T-cell (primary cell): Measurements from ENCODE around the gene CIROP. TPM values are rescaled to one million over a fixed set of nuclear protein-coding genes. Genes with fewer than 3 reads are reported as not detected.

Source experiments
- ATAC-seq, 4 experiments: fragments of 200-7000 bp in 3 of 4; fragments of 150-1000 bp in 1 of 4; cut with Tn5 transposase; replicated peaks in 1 of 4; 1 replicate in 3 of 4; 2 replicates in 1 of 4; pipeline ENCODE4 v1.10.0; 2021; ENCODE audit warnings: moderate library complexity in 3 of 4, mild to moderate bottlenecking in 2 of 4, moderate number of reproducible peaks in 1 of 4
- CTCF ChIA-PET, 2 donors: fragments of 300-600 bp; sonication (Branson Sonifier 250); formaldehyde crosslinking; loops; one replicate each; lab custom pipeline; 2022; ENCODE audit warnings: antibody characterized with exemption in 2 of 2; lab: Charles Lee
- POLR2A ChIA-PET, 2 donors: fragments of 300-600 bp; sonication (Branson Sonifier 250); formaldehyde crosslinking; loops; one replicate each; lab custom pipeline; 2022; ENCODE audit warnings: antibody characterized with exemption in 2 of 2; lab: Charles Lee
- DNase-seq, 35 experiments: peaks; one replicate each; pipeline versions ENCODE4 v3.0.0 to v3.0.0-alpha.2; 2013 to 2023
- H3K27ac ChIP-seq: one replicate; pipeline ENCODE4 v1.5.1; 2013; ENCODE audit warnings: low read length
- H3K27me3 ChIP-seq, 2 experiments: replicated peaks in 1 of 2; 1 replicate in 1 of 2; 2 replicates in 1 of 2; pipeline versions ENCODE4 v1.6.1 to v1.7.0; 2013; ENCODE audit warnings: low read length in 1 of 2, mixed read lengths in 1 of 2; ENCODE audit not compliant: control insufficient read depth in 2 of 2, insufficient read depth in 2 of 2; ENCODE audit errors: extremely low read depth in 1 of 2
- H3K36me3 ChIP-seq, 2 donors: 1 replicate in 1 of 2; 2 replicates in 1 of 2; pipeline versions ENCODE4 v1.6.1 to v1.7.0; 2013; ENCODE audit warnings: low read length in 1 of 2; ENCODE audit not compliant: control insufficient read depth in 2 of 2, insufficient read depth in 1 of 2; ENCODE audit errors: extremely low read depth in 1 of 2
- H3K4me1 ChIP-seq, 2 experiments: 1 replicate in 1 of 2; 2 replicates in 1 of 2; pipeline versions ENCODE4 v1.6.1 to v1.7.0; 2013; ENCODE audit warnings: low read length in 2 of 2, mixed read lengths in 1 of 2; ENCODE audit not compliant: insufficient read depth in 2 of 2, control insufficient read depth in 1 of 2; ENCODE audit errors: extremely low read depth in 1 of 2
- H3K4me3 ChIP-seq, 2 donors: 1 replicate in 1 of 2; 2 replicates in 1 of 2; pipeline versions ENCODE4 v1.5.1 to v1.7.0; 2013; ENCODE audit warnings: mild to moderate bottlenecking in 2 of 2, low read length in 1 of 2, moderate library complexity in 1 of 2; ENCODE audit not compliant: control insufficient read depth in 1 of 2; ENCODE audit errors: extremely low read depth in 1 of 2
- H3K9me3 ChIP-seq: 2 replicates; pipeline ENCODE4 v1.7.0; 2013
- H3K27ac Mint-ChIP-seq, 2 donors: one replicate each; pipeline ENCODE4 v1.8.0; 2020 to 2021; ENCODE audit warnings: mild to moderate bottlenecking in 2 of 2, mixed read lengths in 2 of 2
- H3K27me3 Mint-ChIP-seq, 2 donors: one replicate each; pipeline ENCODE4 v1.8.0; 2021 to 2022; ENCODE audit warnings: mixed read lengths in 2 of 2
- H3K36me3 Mint-ChIP-seq: one replicate; pipeline ENCODE4 v1.8.0; 2021; ENCODE audit warnings: mixed read lengths
- H3K4me1 Mint-ChIP-seq, 3 donors: one replicate each; pipeline ENCODE4 v1.8.0; 2020 to 2022; ENCODE audit warnings: mixed read lengths in 3 of 3, mild to moderate bottlenecking in 1 of 3
- H3K4me3 Mint-ChIP-seq, 3 donors: one replicate each; pipeline ENCODE4 v1.8.0; 2020 to 2022; ENCODE audit warnings: mild to moderate bottlenecking in 3 of 3, mixed read lengths in 3 of 3, moderate library complexity in 3 of 3
- H3K9me3 Mint-ChIP-seq, 3 donors: one replicate each; pipeline ENCODE4 v1.8.0; 2020 to 2022; ENCODE audit warnings: mixed read lengths in 3 of 3
- WGBS: methylation state at CpG from one replicate; pipeline ENCODE4 v1.1.5; 2013; ENCODE audit warnings: missing lambda C conversion rate; ENCODE audit not compliant: insufficient coverage; 5-methylcytosine and 5-hydroxymethylcytosine counted together
- total RNA-seq, 35 experiments: library from RNA in 6 of 35; stranded (reverse) in 6 of 35; fragments of 120-200 nt in 1 of 35; gene quantifications; one replicate each; pipeline versions ENCODE4 v1.2.1 to v1.2.4 and lab custom pipeline; 2013 to 2026

The CIROP gene
- total RNA-seq, 5 donors from 2014 or later (not counting 1 experiment from before 2014, with no cell fraction given) = not detected

DNA sequence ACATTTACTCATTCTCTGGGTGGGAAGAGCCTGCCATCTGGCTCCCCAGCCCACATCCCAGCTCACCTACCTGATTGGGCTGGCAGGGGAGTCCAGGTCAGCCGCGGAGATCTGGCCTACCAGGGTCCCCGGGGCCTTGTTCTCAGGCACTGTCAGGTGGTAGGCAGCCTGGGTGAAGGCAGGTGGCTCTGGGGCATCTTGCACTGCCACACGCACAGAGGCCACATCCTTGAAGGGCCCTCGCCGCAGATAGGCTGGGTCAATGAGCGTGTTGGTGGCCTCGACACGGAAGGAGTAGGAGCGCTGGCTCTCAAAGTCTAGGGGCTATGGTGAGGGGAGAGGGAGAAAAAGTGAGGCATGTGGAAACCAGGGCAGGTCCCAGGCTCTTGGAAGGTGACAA lies 51.4 kb downstream of the CIROP start:
- Mint-ChIP-seq H3K36me3 (no peaks in the 10 kb centered on the region), H3K4me3 (no peak overlapping the region), H3K27me3 (no peaks in the 10 kb centered on the region), H3K27ac (no peak overlapping the region), H3K9me3 (no peaks in the 10 kb centered on the region), H3K4me1 (peaks cover 14 to 21% (median 17%) of the 10 kb centered on the region in 3 donors)
- no peaks in the 10 kb centered on the region for H3K9me3 ChIP-seq
- peaks cover 0 to 6% of the 10 kb centered on the region in 2 experiments for H3K27me3 ChIP-seq
- ChIA-PET POLR2A (no interaction called here), CTCF (interaction anchor here (0.7 to 3.4 kb wide), 4 partner anchors 46 to 67 kb away, joined by 3 to 26 read pairs (median 4); no protein-coding TSS in a partner anchor)
- H3K4me3 ChIP-seq = no peak overlapping the region
- no peak overlapping the region for H3K27ac ChIP-seq
- no peak for ATAC-seq
- no peak for DNase-seq
- peaks cover 6 to 20% of the 10 kb centered on the region in 2 experiments for H3K4me1 ChIP-seq
- WGBS = 97% methylated on average over 10 of the region's 10 CpGs
- H3K36me3 ChIP-seq = peaks cover 0 to under 1% of the 10 kb centered on the region in 2 donors

DNA sequence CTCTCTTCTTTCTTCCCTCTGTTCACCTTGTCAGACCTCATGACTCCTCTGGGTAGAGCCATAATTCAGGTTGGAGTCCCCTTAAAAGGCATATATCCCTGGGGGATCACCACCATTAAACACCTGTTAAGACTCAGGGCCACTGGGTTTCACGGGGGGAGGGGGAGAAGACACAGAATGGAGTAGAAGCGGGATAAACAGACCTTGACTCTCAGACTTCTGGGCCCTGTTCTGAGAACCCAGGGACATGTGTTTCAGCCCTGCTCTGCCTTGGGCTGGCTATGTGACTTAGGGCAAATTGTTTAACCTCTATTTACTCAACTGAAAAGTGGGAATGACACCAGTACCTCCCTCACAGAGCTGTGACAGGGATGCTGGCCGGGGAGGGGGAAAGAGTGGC lies 52.1 kb downstream of the CIROP start:
- ATAC-seq = no peak
- no peaks in the 10 kb centered on the region for H3K36me3 Mint-ChIP-seq

GRCh38 chr14:23052182-23052623 lies 52.6 kb downstream of the CIROP start:
- Mint-ChIP-seq H3K4me1 (peaks cover 10 to 15% (median 12%) of the 10 kb centered on the region in 3 donors), H3K9me3 (no peaks in the 10 kb centered on the region), H3K36me3 (no peaks in the 10 kb centered on the region), H3K27ac (no peak overlapping the region), H3K27me3 (peaks cover 0 to 3% of the 10 kb centered on the region in 2 donors), H3K4me3 (no peak overlapping the region)
- ATAC-seq (no peak), DNase-seq (no peak)
- POLR2A ChIA-PET = no interaction called here
- Histone ChIP-seq H3K4me1 (peaks cover 6 to 13% of the 10 kb centered on the region in 2 experiments), H3K4me3 (no peak overlapping the region), H3K27me3 (peaks cover 0 to 6% of the 10 kb centered on the region in 2 experiments), H3K27ac (no peak overlapping the region), H3K9me3 (no peaks in the 10 kb centered on the region), H3K36me3 (no peaks in the 10 kb centered on the region)
- CTCF ChIA-PET = interaction anchor here in 1 of 2 donors (0.5 to 3.4 kb wide), 2 partner anchors 65 to 121 kb away, joined by 3 to 26 read pairs; no protein-coding TSS in a partner anchor
- WGBS = 100% methylated on average over 4 of the region's 14 CpGs

More for the DNA sequence above, 52.1 kb downstream of the CIROP start:
- Mint-ChIP-seq H3K27me3 (no peaks in the 10 kb centered on the region), H3K4me1 (peaks cover 10 to 15% (median 12%) of the 10 kb centered on the region in 3 donors), H3K9me3 (no peaks in the 10 kb centered on the region), H3K27ac (no peak overlapping the region), H3K4me3 (no peak overlapping the region)
- ChIA-PET POLR2A (no interaction called here), CTCF (interaction anchor here (1.9 to 3.4 kb wide), 2 partner anchors 66 to 67 kb away, joined by 5 to 26 read pairs; no protein-coding TSS in a partner anchor)
- Histone ChIP-seq H3K9me3 (no peaks in the 10 kb centered on the region), H3K36me3 (no peaks in the 10 kb centered on the region), H3K4me1 (peaks cover 6 to 14% of the 10 kb centered on the region in 2 experiments), H3K27ac (no peak overlapping the region), H3K27me3 (peaks cover 0 to 6% of the 10 kb centered on the region in 2 experiments), H3K4me3 (no peak overlapping the region)
- no peak for DNase-seq
- 83% methylated on average over 1 of the region's 3 CpGs for WGBS

DNA sequence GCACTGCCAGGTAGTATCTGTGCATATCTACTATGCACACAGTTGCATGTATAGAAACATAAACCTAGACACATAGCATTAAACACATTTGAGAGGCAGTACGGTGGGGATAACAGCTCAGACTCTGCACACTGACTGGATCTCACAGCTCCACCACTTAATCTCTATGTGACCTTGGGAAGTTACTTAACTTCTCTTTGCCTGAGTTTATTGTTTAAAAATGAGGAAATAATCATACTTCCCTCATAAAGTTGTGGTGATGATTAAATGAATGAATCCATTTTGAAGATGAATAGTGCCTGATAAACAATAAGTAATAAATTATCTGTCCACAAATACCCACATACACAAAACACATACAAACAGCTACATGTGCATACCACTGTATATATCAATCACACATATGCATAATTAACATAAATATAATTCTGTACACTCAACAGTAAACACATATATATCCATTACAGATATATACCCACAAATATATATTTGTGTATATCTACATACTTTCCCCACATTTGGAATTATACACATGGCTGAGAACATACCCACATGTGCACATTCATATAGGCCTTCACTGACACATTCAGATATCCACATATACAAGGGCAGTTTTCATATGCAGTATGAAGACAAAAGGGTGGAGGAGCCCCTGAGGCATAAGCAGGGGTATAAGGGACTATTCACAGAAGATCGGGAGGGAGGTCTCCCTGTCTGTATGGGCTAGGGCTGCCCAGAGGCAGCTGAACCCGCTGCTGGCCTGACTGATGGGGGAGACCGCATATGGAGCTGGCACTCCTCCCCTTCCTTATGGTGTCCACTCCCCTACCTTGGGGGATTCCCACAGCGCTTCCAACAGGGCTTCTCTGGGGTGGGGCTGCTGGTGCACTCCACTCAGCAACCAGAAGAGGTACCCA lies 53.4 kb downstream of the CIROP start:
- Mint-ChIP-seq H3K9me3 (no peaks in the 10 kb centered on the region), H3K27ac (no peak overlapping the region), H3K27me3 (peaks cover 0 to 3% of the 10 kb centered on the region in 2 donors), H3K36me3 (no peaks in the 10 kb centered on the region), H3K4me1 (peaks cover 4 to 7% (median 5%) of the 10 kb centered on the region in 3 donors), H3K4me3 (no peak overlapping the region)
- ATAC-seq (no peak), DNase-seq (no peak)
- H3K36me3 ChIP-seq = no peaks in the 10 kb centered on the region
- no peaks in the 10 kb centered on the region for H3K27me3 ChIP-seq
- no peaks in the 10 kb centered on the region for H3K9me3 ChIP-seq
- H3K4me3 ChIP-seq = no peak overlapping the region
- H3K4me1 ChIP-seq = peaks cover under 1 to 5% of the 10 kb centered on the region in 2 experiments
- H3K27ac ChIP-seq = no peak overlapping the region
- ChIA-PET CTCF (interaction anchor here in 1 of 2 donors (0.5 to 1.2 kb wide), 4 partner anchors 10 to 120 kb away, joined by 3 to 4 read pairs (median 3); no protein-coding TSS in a partner anchor), POLR2A (no interaction called here)
- WGBS = no CpG with 5 or more reads among the region's 5 CpGs

Other genes starting within 250 kb of the CIROP start
- 100 to 1,000 TPM in 1 of 5 donors, 10 to 100 TPM in 4; 67.0 to 103 (median 89.9) TPM for gene LRP10, start 233.2 kb downstream of the CIROP start, total RNA-seq
- 10 to 100 TPM in 1 of 5 donors, 1 to 10 TPM in 4; 4.1 to 10.6 (median 6.2) TPM for gene REM2, start 221.8 kb downstream of the CIROP start, total RNA-seq
- 100 to 1,000 TPM in 1 of 5 donors, 10 to 100 TPM in 4; 88.7 to 102 (median 94.7) TPM for gene RBM23, start 185.8 kb downstream of the CIROP start, total RNA-seq
- gene PRMT5, start 175.6 kb downstream of the CIROP start, total RNA-seq = 10 to 100 TPM; 17.7 to 45.3 (median 37.5) TPM
- gene HAUS4, start 147.9 kb downstream of the CIROP start, total RNA-seq = 10 to 100 TPM; 19.2 to 37.1 (median 23.8) TPM
- gene AJUBA, start 122.4 kb downstream of the CIROP start, total RNA-seq = 1 to 10 TPM; 1.8 to 3.1 (median 2.4) TPM
- 10 to 100 TPM; 10.8 to 13.7 (median 12.4) TPM for gene C14orf93, start 94.8 kb downstream of the CIROP start, total RNA-seq
- gene PSMB5, start 70.1 kb downstream of the CIROP start, total RNA-seq = 10 to 100 TPM; 20.6 to 43.9 (median 38.0) TPM
- under 1 TPM in 4 of 5 donors, not detected in 1; 0.26 to 0.95 (median 0.54) TPM for gene PSMB11, start 62.8 kb downstream of the CIROP start, total RNA-seq
- gene CDH24, start 47.5 kb downstream of the CIROP start, total RNA-seq = 1 to 10 TPM; 1.2 to 3.0 (median 1.6) TPM
- 100 to 1,000 TPM; 277 to 326 (median 290) TPM for gene ACIN1, start 9.9 kb downstream of the CIROP start, total RNA-seq
- gene C14orf119, start 9.5 kb downstream of the CIROP start, total RNA-seq = 10 to 100 TPM in 4 of 5 donors, 1 to 10 TPM in 1; 9.5 to 47.7 (median 43.6) TPM
- gene CEBPE, start 14.3 kb upstream of the CIROP start, total RNA-seq = under 1 TPM; 0.33 to 0.82 (median 0.53) TPM
- gene SLC7A8, start 78.7 kb upstream of the CIROP start, total RNA-seq = 1 to 10 TPM in 4 of 5 donors, under 1 TPM in 1; 0.33 to 8.1 (median 5.9) TPM
- 1 to 10 TPM in 1 of 5 donors, not detected in 4; 1.1 TPM for gene RNF212B, start 132.9 kb upstream of the CIROP start, total RNA-seq
- gene HOMEZ, start 181.1 kb upstream of the CIROP start, total RNA-seq = 10 to 100 TPM in 3 of 5 donors, 1 to 10 TPM in 2; 6.2 to 17.5 (median 15.1) TPM
- gene PPP1R3E, start 197.9 kb upstream of the CIROP start, total RNA-seq = 10 to 100 TPM; 40.8 to 72.6 (median 68.2) TPM
- 1 to 10 TPM; 1.9 to 4.6 (median 2.2) TPM for gene BCL2L2, start 201.8 kb upstream of the CIROP start, total RNA-seq
- 100 to 1,000 TPM; 182 to 207 (median 186) TPM for gene PABPN1, start 216.5 kb upstream of the CIROP start, total RNA-seq
- gene SLC22A17, start 247.9 kb upstream of the CIROP start, total RNA-seq = 10 to 100 TPM; 12.0 to 19.0 (median 17.3) TPM